ENCODE data around the gene IRF3.

- no peak for TF ChIP-seq CTCF (IDR thresholded peaks at IDR 0.05 in 8 of 11, conservative IDR thresholded peaks at IDR 0.05 in 3 of 11)
- TF ChIP-seq POLR2A (IDR thresholded peaks at IDR 0.05): no peak
These were observed 49.1 kb downstream of the IRF3 start for GRCh38 chr19:49616532-49616931.
